ENCODE data around the gene CELSR1.
A peak's percentile ranks its signal among the peaks of the same experiment; 100 is the strongest.

The CELSR1 gene

DNA sequence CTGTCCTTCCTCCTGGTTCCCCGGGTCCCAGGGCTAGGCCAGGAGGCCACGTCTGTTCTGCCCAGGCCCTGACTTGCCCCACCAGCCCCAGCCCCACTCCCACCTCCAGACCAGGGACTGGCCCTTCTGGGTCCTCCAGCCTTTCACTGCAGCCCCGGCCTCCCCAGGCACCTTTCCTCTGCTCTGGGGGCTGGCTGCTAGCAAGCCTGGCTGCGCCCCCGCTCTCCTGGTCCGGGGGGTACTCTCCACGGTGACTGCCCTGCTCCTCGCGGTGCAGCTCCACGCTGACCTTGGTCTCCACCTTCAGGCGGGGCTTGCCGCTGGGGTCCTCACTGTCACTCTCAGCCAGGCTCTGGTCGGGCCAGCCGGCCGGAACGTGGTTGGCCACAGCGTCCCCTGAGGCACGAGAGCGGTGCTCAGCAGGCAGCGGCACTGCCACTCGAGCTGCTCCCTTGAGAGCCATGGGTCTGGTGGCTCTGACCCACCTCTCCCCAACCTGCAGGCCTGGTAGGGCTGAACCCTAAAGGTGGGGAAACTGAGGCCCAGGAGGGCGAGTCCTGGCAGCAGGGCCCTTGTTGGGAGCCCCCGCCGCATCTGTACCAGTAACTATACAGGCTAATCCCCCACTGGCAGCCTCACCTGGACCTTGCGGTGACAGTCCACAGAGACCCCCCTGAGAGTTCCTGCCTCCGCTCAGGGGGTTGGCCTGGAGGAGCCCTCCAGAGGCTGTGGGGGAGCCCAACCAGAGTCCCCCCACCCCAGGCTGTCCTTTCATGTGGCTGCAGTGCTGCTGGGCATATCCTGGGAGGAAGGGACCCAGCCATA lies 172.9 kb downstream of the CELSR1 start:
- CTCF ChIA-PET = interaction anchor here (0.9 to 1.2 kb wide), 2 partner anchors 178 to 187 kb away, joined by 3 read pairs; no protein-coding TSS in a partner anchor
- Mint-ChIP-seq H3K4me1 (peaks cover 3% of the 10 kb centered on the region), H3K36me3 (no peaks in the 10 kb centered on the region), H3K27ac (no peak overlapping the region), H3K4me3 (no peak overlapping the region), H3K9me3 (no peaks in the 10 kb centered on the region), H3K27me3 (peaks cover 22% of the 10 kb centered on the region)
- no peak for DNase-seq

GRCh38 chr22:46363611-46364321 lies 173.7 kb downstream of the CELSR1 start:
- H3K4me3 Mint-ChIP-seq = no peak overlapping the region
- H3K9me3 Mint-ChIP-seq = no peaks in the 10 kb centered on the region
- H3K27ac Mint-ChIP-seq = no peak overlapping the region
- CTCF ChIA-PET = interaction anchor here (1.2 kb wide), 1 partner anchor 179 kb away, joined by 3 read pairs; no protein-coding TSS in a partner anchor
- no peaks in the 10 kb centered on the region for H3K36me3 Mint-ChIP-seq
- peaks cover 17% of the 10 kb centered on the region for H3K27me3 Mint-ChIP-seq
- peaks cover 3% of the 10 kb centered on the region for H3K4me1 Mint-ChIP-seq
- DNase-seq = no peak

DNA sequence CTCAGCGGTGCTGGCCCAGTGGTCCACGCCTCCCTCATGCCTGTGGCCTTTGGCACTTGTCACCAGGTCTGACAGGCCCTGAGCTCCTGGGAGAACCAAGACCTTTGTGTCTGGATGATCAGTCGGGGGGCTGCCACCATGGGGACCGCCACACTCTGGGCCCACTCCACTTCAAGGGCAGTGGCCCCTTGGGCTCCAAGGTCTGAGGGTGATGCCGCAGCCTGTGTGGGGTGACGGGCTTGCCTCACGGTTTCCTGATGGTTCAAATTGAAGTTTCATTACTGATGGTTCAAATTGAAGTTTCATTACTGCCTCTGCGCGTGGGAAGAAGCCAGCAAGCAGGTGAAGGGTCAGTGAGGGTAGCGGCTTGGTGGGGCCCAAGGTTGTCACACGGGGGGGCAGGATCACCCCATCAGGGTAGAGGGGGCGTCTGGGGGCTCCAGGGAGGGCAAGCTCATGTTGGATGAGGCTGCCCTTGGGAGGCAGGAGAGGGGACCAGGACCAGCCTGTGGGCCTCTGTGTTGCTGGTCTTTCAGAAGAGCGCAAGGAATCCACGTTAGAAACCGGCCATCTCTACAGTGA lies 174.4 kb downstream of the CELSR1 start:
- Mint-ChIP-seq H3K36me3 (no peaks in the 10 kb centered on the region), H3K27me3 (peaks cover 10% of the 10 kb centered on the region), H3K4me1 (peaks cover 3% of the 10 kb centered on the region), H3K27ac (no peak overlapping the region), H3K4me3 (no peak overlapping the region), H3K9me3 (no peaks in the 10 kb centered on the region)
- CTCF ChIA-PET = no interaction called here
- no peak for DNase-seq

DNA sequence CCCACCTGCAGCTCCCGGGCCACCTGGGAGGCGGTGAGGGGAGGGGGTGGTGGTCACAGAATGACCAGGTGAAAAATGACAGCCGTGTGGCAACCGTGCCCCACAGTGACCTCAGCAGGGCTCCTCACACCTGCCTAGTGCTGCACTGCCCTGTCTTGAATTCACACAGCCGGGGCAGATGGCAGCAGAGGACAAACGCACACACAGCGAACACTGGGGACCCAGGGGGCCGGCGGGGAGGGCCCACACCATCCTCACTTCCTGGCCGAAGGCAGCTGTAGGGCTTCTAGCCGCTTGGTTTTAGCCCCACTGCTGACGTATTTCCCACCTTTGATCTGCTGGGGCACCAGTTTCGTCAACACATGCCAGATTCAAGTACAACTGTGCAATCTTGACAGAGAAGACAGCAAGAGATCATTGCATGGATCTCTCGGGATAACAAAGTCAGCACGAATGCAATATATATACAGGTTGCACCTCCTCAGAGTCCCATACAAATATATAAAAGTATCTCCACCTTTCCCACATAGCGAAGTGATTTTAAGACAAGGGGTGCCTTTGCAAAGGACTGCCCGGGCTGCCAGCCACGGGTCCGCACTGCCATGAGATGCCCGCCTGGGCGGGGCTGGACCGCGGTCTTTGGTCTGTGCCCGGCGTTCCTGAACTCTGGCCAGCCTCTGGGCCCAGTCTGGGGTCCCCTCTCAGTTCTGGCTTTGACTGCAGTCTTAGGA lies 175.1 kb downstream of the CELSR1 start:
- Mint-ChIP-seq H3K27me3 (peaks cover 5% of the 10 kb centered on the region), H3K4me3 (no peak overlapping the region), H3K4me1 (no peaks in the 10 kb centered on the region), H3K9me3 (no peaks in the 10 kb centered on the region), H3K36me3 (peaks cover 1% of the 10 kb centered on the region), H3K27ac (no peak overlapping the region)
- CTCF ChIA-PET = no interaction called here
- no peak for DNase-seq

- H3K4me1 Mint-ChIP-seq = no peaks in the 10 kb centered on the region
- H3K36me3 Mint-ChIP-seq = peaks cover 2% of the 10 kb centered on the region
- no peak overlapping the region for H3K4me3 Mint-ChIP-seq
- no peak overlapping the region for H3K27ac Mint-ChIP-seq
- H3K9me3 Mint-ChIP-seq = no peaks in the 10 kb centered on the region
- CTCF ChIA-PET = no interaction called here
- H3K27me3 Mint-ChIP-seq = peaks cover 5% of the 10 kb centered on the region
- no peak for DNase-seq
Measured at GRCh38 chr22:46361826-46362202, 175.6 kb downstream of the CELSR1 start.

DNA sequence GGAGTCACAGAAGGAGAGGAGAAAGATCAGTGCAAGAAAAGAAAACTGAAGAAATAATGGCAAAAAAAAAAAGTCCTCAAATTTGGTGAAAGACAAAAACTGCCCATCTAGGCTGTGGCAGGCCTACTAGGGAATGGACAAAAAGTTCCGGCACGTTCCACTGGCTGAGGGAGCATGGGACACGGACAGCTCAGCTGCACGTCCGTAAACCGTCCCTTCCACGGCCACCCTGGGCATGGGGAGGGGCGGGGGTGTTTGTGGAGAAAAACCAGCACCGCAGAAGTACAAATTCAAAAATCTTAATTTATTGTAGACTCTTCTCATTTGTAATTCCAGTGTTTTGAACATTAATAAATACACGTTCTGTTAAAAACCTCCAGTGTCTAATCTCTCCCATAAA lies 176.5 kb downstream of the CELSR1 start:
- Mint-ChIP-seq H3K9me3 (no peaks in the 10 kb centered on the region), H3K36me3 (peaks cover 2% of the 10 kb centered on the region), H3K27me3 (peaks cover 5% of the 10 kb centered on the region), H3K4me3 (no peak overlapping the region), H3K27ac (no peak overlapping the region), H3K4me1 (no peaks in the 10 kb centered on the region)
- CTCF ChIA-PET = no interaction called here
- DNase-seq = no peak

GRCh38 chr22:46360097-46360496 lies 177.3 kb downstream of the CELSR1 start:
- H3K27ac Mint-ChIP-seq = no peak overlapping the region
- no peaks in the 10 kb centered on the region for H3K4me1 Mint-ChIP-seq
- no peak overlapping the region for H3K4me3 Mint-ChIP-seq
- CTCF ChIA-PET = interaction anchor here (1.5 kb wide), 1 partner anchor 183 kb away, joined by 3 read pairs; no protein-coding TSS in a partner anchor
- H3K36me3 Mint-ChIP-seq = peaks cover 6% of the 10 kb centered on the region
- H3K27me3 Mint-ChIP-seq = peaks cover 5% of the 10 kb centered on the region
- H3K9me3 Mint-ChIP-seq = no peaks in the 10 kb centered on the region
- DNase-seq = no peak

DNA sequence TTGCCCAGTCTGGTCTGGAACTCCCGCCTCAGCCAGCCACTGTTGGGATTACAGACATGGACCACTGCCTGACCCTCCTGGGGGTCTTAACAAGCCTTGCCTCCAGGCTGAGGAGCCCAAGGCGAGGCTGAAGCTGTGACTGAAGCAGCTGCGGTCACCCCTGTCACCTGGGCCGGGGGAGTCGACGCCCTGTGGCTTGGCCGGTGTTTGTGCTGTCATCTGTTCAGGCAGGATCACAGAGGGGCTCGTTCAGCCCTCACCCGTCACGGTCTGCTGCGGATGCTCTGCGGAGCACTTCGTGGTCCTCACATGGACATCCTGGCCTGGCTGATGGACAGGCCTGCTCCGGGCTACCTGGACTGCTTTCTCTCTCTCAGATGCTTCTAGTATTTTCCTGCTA lies 178.1 kb downstream of the CELSR1 start:
- no peaks in the 10 kb centered on the region for H3K9me3 Mint-ChIP-seq
- CTCF ChIA-PET = interaction anchor here (1.1 to 1.5 kb wide), 2 partner anchors 8 to 183 kb away, joined by 3 to 7 read pairs; no protein-coding TSS in a partner anchor
- DNase-seq = no peak
- peaks cover 6% of the 10 kb centered on the region for H3K36me3 Mint-ChIP-seq
- no peak overlapping the region for H3K4me3 Mint-ChIP-seq
- no peaks in the 10 kb centered on the region for H3K4me1 Mint-ChIP-seq
- H3K27me3 Mint-ChIP-seq = peaks cover 5% of the 10 kb centered on the region
- no peak overlapping the region for H3K27ac Mint-ChIP-seq

GRCh38 chr22:46358766-46359165 lies 178.7 kb downstream of the CELSR1 start:
- H3K9me3 Mint-ChIP-seq = no peaks in the 10 kb centered on the region
- H3K4me3 Mint-ChIP-seq = no peak overlapping the region
- H3K27ac Mint-ChIP-seq = no peak overlapping the region
- peaks cover 5% of the 10 kb centered on the region for H3K27me3 Mint-ChIP-seq
- DNase-seq = no peak
- H3K36me3 Mint-ChIP-seq = peaks cover 6% of the 10 kb centered on the region
- no peaks in the 10 kb centered on the region for H3K4me1 Mint-ChIP-seq
- CTCF ChIA-PET = interaction anchor here (1.1 to 1.5 kb wide), 2 partner anchors 9 to 184 kb away, joined by 3 to 7 read pairs; no protein-coding TSS in a partner anchor

GRCh38 chr22:46357711-46358520 lies 179.5 kb downstream of the CELSR1 start:
- CTCF ChIA-PET = interaction anchor here (1.1 kb wide), 1 partner anchor 10 kb away, joined by 7 read pairs; no protein-coding TSS in a partner anchor
- DNase-seq = no peak
- Mint-ChIP-seq H3K27ac (peak overlapping the region; percentile 55), H3K36me3 (peaks cover 8% of the 10 kb centered on the region), H3K4me1 (no peaks in the 10 kb centered on the region), H3K9me3 (no peaks in the 10 kb centered on the region), H3K27me3 (peaks cover under 1% of the 10 kb centered on the region), H3K4me3 (no peak overlapping the region)

GRCh38 chr22:46356496-46357480 lies 180.6 kb downstream of the CELSR1 start:
- no peaks in the 10 kb centered on the region for H3K27me3 Mint-ChIP-seq
- CTCF ChIA-PET = interaction anchor here (1.3 to 1.4 kb wide), 3 partner anchors 11 to 185 kb away, joined by 3 read pairs; no protein-coding TSS in a partner anchor
- H3K36me3 Mint-ChIP-seq = peaks cover 17% of the 10 kb centered on the region
- no peak overlapping the region for H3K27ac Mint-ChIP-seq
- H3K9me3 Mint-ChIP-seq = no peaks in the 10 kb centered on the region
- DNase-seq = no peak
- no peaks in the 10 kb centered on the region for H3K4me1 Mint-ChIP-seq
- H3K4me3 Mint-ChIP-seq = no peak overlapping the region

DNA sequence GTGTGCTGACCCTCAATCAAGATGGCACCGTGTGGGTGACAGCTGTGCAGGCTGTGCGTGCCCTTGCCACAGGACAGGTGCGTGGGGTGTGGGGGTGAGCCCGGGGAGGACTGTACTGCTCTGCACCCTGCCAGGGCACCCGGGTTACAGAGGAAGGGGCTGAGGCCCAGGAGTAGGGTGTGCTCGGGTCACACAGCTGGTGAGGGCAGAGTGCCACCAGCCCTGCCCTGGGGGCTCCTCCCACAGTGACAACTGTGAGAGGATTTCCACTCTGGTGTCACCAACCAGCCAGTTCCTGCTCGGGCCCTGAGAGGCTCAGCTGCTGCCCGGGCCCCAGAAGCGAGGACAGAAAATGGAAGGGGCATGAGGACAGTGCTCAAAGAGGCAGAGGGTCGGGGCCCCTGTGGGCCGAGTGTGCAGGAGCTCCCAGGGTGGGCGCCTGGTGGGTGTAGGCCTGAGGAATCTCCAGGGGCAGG lies 181.4 kb downstream of the CELSR1 start:
- no peak overlapping the region for H3K4me3 Mint-ChIP-seq
- DNase-seq = no peak
- CTCF ChIA-PET = interaction anchor here (1.3 to 1.4 kb wide), 3 partner anchors 12 to 186 kb away, joined by 3 read pairs; no protein-coding TSS in a partner anchor
- H3K4me1 Mint-ChIP-seq = no peaks in the 10 kb centered on the region
- H3K27me3 Mint-ChIP-seq = no peaks in the 10 kb centered on the region
- H3K36me3 Mint-ChIP-seq = peaks cover 17% of the 10 kb centered on the region
- H3K27ac Mint-ChIP-seq = no peak overlapping the region
- no peaks in the 10 kb centered on the region for H3K9me3 Mint-ChIP-seq

All from activated naive CD4-positive, alpha-beta T cell treated with anti-CD3 and anti-CD28 coated beads, Interleukin-2, amount 10 ng/mL, durations not matched to agents 7 days and 5 days (primary cell).